HAP-1 (cell line): Measurements from ENCODE around the gene DUOXA1.
A peak's percentile ranks its signal among the peaks of the same experiment; 100 is the strongest.
"Not testable (repeated sequence)": the region's sequence is repeated elsewhere in the genome, so short reads cannot be mapped to it uniquely, and the experiment has no call there.

Experiments used
- DNase-seq, 2 experiments: peaks; one replicate each; pipeline ENCODE4 v3.0.0-alpha.2; 2016 to 2020; ENCODE audit warnings: low spot score in 2 of 2
- H3K27me3 ChIP-seq: fragments of 250-450 bp; sonication (Bioruptor Pico); 2 replicates; pipeline ENCODE4 v1.5.1; 2020; ENCODE audit warnings: low read depth, mild to moderate bottlenecking, moderate library complexity
- H3K36me3 ChIP-seq: fragments of 250-450 bp; sonication (Bioruptor Pico); replicated peaks from 2 replicates; pipeline ENCODE4 v1.5.1; 2020; ENCODE audit warnings: mild to moderate bottlenecking
- H3K4me1 ChIP-seq: fragments of 250-450 bp; sonication (Bioruptor Pico); 2 replicates; pipeline ENCODE4 v1.5.1; 2020; ENCODE audit warnings: mild to moderate bottlenecking
- H3K4me3 ChIP-seq: fragments of 250-450 bp; sonication (Bioruptor Pico); 2 replicates; pipeline ENCODE4 v1.5.1; 2020; ENCODE audit warnings: mild to moderate bottlenecking, moderate library complexity
- H3K9me3 ChIP-seq: fragments of 250-450 bp; sonication (Bioruptor Pico); 2 replicates; pipeline ENCODE4 v1.5.1; 2020; ENCODE audit warnings: mild to moderate bottlenecking, moderate library complexity
- in situ Hi-C: fragments of 300-500 bp; cut with MboI; formaldehyde crosslinking; loops from 3 replicates; pipeline ENCODE4 v1.14.3; 2020; ENCODE audit warnings: low sequenced_read_pairs, inconsistent platforms, mixed read lengths

DUOXA1 gene

DNA sequence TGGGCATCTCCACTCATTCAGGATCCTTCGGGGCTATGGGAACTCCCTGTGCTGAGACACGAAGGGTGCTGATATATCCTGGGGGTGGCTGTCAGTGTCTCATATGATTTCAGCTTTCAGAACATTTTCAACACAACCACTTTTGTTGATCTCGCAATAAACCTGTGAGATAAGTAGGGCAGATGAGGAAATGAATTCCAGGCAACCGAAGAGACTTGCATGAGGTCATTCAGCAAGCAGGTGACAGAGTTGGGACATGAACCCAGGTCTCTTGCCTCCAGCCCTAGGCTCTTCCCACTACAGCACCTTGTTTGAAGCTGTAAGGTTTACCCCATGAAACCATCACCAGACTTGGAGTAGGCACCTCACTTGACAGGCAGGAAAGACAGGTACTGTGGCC, 16.7 kb upstream of the DUOXA1 start:
- Histone ChIP-seq H3K4me1 (no peaks in the 10 kb centered on the region), H3K9me3 (no peaks in the 10 kb centered on the region), H3K27me3 (no peaks in the 10 kb centered on the region), H3K4me3 (no peak overlapping the region), H3K36me3 (no peaks in the 10 kb centered on the region)
- in situ Hi-C loops: no loop called here
- DNase-seq: no peak

DNA sequence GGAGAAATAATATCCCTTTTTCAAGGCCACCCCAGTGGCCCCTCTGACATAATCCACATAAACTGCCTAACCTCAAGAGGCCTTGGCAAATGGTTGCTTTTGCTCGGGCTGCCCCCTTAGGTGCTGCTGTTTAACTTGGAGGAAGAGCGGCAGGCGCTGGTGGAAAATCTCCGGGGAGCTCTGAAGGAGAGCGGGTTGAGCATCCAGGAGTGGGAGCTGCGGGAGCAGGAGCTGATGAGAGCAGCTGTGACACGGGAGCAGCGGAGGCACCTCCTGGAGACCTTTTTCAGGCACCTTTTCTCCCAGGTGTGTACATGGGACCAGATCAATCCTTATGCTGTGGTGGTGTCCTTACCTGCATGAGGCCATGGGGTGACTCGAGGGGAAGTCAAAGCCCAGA, 15.1 kb upstream of the DUOXA1 start:
- no peak for DNase-seq
- H3K27me3 ChIP-seq: no peaks in the 10 kb centered on the region
- in situ Hi-C loops: no loop called here
- H3K4me3 ChIP-seq: no peak overlapping the region
- H3K9me3 ChIP-seq: no peaks in the 10 kb centered on the region
- peaks cover 5% of the 10 kb centered on the region for H3K4me1 ChIP-seq
- H3K36me3 ChIP-seq: no peaks in the 10 kb centered on the region

DNA sequence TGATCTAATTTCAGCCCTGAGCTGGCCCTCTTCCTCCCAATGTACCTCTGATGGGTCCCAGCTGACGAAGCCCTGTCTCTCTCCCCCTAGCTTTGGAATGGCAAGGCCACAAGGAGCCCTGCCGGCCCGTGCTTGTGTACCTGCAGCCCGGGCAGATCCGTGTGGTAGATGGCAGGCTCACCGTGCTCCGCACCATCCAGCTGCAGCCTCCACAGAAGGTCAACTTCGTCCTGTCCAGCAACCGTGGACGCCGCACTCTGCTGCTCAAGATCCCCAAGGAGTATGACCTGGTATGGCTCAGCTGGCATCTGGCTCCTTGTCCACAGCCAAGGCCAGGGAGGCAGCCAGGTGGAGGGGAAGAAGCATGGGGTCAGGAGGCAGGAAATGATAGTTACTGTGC, 14.3 kb upstream of the DUOXA1 start:
- no peak overlapping the region for H3K4me3 ChIP-seq
- H3K4me1 ChIP-seq: peaks cover 5% of the 10 kb centered on the region
- DNase-seq: no peak
- H3K36me3 ChIP-seq: no peaks in the 10 kb centered on the region
- no peaks in the 10 kb centered on the region for H3K9me3 ChIP-seq
- in situ Hi-C loops: no loop called here
- H3K27me3 ChIP-seq: no peaks in the 10 kb centered on the region

DNA sequence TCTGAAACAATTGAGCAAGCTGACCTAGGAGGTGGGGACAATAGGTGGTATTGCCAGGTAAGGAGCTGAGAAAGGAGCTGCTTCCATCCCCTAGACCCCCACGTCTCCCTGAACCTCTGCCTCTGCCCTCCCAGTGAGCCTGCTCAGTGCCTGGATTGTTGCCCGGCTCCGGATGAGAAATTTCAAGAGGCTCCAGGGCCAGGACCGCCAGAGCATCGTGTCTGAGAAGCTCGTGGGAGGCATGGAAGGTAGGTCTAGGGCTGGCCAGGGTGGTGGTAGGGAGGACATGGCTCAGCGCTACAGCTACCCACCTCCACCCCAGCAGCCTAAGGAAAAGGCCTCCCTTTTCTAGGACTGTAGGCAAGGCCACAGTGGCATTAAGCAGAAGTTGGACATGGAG, 13.4 kb upstream of the DUOXA1 start:
- H3K36me3 ChIP-seq: no peaks in the 10 kb centered on the region
- in situ Hi-C loops: no loop called here
- no peaks in the 10 kb centered on the region for H3K27me3 ChIP-seq
- H3K4me3 ChIP-seq: no peak overlapping the region
- H3K9me3 ChIP-seq: no peaks in the 10 kb centered on the region
- peaks cover 5% of the 10 kb centered on the region for H3K4me1 ChIP-seq
- DNase-seq: no peak

DNA sequence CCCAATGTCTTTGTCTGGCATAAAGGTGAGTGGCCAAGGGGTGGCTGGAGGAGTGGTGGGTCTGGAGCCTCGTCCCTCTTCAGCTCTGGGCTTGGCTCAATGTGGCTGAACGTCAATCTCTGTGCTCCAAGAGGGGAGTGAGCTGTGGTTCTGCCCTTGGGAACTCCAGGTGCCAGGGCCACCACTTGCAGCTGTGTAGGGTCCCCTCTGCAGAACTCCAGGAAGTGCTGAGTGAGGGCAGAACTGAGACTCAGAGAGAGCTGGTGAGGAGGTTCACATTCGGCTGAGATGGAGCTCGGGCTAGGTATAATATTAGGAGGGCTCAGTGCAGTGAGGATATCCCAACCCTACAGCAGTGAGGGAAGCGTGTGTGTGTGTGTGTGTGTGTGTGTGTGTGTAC, 11.7 kb upstream of the DUOXA1 start:
- Histone ChIP-seq H3K4me1 (peaks cover 5% of the 10 kb centered on the region), H3K4me3 (no peak overlapping the region), H3K36me3 (no peaks in the 10 kb centered on the region), H3K27me3 (no peaks in the 10 kb centered on the region), H3K9me3 (no peaks in the 10 kb centered on the region)
- DNase-seq: no peak
- in situ Hi-C loops: no loop called here

DNA sequence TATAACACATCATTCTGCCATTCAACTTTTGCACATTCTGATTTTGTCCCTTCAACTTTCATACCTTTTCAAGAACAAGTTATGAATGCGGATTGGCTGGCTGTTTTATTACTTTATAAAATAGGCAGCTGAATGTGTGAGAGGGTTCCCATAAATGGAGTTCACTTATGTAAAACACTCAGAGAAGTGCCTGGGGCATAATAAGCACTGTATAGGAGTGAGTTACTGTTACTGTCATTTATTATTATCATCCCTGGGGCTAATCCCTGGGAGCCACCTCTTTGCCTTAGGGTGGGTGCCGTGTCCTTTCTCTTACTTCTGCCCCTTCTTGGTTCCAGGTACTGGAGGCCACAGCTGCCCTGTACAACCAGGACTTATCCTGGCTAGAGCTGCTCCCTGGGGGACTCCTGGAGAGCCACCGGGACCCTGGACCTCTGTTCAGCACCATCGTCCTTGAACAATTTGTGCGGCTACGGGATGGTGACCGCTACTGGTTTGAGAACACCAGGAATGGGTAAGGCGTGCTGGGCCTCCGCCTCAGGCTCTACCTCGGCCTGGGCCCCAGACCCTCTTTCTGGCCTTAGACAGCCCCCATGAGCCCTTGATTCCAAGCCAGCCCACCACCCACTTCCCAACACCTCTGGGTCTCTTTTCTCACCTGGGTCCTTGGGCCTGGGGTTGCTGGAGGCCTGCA, 11.0 kb upstream of the DUOXA1 start:
- in situ Hi-C loops: no loop called here
- no peaks in the 10 kb centered on the region for H3K27me3 ChIP-seq
- H3K4me1 ChIP-seq: peaks cover 5% of the 10 kb centered on the region
- DNase-seq: peak; percentile 24 to 37
- H3K4me3 ChIP-seq: no peak overlapping the region
- H3K9me3 ChIP-seq: no peaks in the 10 kb centered on the region
- H3K36me3 ChIP-seq: no peaks in the 10 kb centered on the region

DNA sequence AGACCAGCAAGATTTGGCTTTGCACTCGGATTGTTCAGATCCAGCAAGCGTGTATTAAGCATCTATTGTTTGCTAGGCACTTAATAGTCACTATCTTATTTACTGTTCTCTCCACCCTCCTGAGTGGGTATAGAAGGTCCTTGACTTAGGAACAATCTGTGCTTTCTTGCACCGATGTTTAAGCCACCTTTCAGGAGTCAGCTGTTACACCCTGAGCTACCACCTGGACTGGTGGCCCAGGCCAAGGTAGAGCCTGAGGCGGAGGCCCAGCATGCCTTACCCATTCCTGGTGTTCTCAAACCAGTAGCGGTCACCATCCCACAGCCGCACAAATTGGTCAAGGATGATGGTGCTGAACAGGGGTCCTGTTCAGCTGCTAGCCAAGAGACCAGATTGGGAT, 10.1 kb upstream of the DUOXA1 start:
- DNase-seq: no peak
- in situ Hi-C loops: no loop called here
- H3K4me1 ChIP-seq: peaks cover 5% of the 10 kb centered on the region
- H3K4me3 ChIP-seq: no peak overlapping the region
- no peaks in the 10 kb centered on the region for H3K9me3 ChIP-seq
- no peaks in the 10 kb centered on the region for H3K27me3 ChIP-seq
- H3K36me3 ChIP-seq: no peaks in the 10 kb centered on the region

DNA sequence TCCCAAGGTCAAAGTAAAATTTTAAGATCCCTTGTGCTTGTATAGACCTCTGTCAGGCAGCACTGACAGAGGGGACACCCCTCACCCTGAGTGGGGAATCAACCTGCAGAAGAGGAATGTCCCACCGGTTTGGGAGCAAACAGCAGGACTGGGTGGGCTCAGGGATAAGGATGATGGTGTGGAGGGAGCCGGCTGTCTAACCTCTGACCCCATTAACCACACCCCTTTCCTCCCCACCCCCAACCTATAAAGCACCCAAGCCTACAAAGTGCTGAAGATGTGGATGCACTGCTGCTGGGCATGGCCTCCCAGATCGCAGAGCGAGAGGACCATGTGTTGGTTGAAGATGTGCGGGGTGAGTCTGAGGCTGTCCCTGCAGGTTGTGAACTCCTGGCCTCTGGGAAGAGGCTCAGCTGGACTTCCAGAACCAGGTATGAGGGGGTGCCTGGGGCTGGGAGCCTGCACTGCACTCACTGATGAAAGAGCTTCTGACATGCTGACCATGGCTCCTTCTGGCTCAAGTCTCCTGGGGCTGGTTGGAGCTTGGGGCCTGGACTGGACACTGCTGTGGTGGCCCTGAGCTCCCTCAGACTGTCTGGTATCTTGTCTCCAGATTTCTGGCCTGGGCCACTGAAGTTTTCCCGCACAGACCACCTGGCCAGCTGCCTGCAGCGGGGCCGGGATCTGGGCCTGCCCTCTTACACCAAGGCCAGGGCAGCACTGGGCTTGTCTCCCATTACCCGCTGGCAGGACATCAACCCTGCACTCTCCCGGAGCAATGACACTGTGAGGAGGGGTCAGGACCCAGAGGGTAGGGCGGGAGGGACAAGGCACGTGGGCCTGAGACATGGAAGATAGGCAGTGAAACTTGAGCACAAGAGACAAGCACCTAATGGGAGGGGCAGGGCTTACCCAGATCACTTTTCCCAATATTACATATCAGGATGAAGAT, 9.4 kb upstream of the DUOXA1 start:
- Histone ChIP-seq H3K4me1 (peaks cover 5% of the 10 kb centered on the region), H3K36me3 (no peaks in the 10 kb centered on the region), H3K9me3 (no peaks in the 10 kb centered on the region), H3K4me3 (no peak overlapping the region), H3K27me3 (no peaks in the 10 kb centered on the region)
- no peak for DNase-seq
- in situ Hi-C loops: no loop called here

DNA sequence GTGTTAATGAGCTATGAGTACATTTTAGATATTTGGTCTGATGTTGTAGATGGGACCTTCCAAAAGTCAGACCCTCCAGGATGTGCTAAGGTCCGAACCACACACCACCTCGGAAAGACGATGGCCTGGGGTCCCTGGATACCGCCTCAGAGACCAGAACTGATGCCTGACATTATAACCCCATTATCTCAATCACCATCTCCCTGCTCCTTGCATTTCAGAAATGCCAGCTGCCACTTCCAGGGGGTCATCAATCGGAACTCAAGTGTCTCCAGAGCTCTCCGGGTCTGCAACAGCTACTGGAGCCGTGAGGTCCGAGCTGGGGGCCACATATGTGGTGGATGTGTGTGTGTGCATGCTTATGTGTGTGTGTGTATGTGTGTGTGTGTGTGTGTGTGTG, 8.0 kb upstream of the DUOXA1 start:
- in situ Hi-C loops: no loop called here
- Histone ChIP-seq H3K9me3 (no peaks in the 10 kb centered on the region), H3K36me3 (no peaks in the 10 kb centered on the region), H3K4me1 (peaks cover 5% of the 10 kb centered on the region), H3K27me3 (no peaks in the 10 kb centered on the region), H3K4me3 (no peak overlapping the region)
- DNase-seq: no peak

DNA sequence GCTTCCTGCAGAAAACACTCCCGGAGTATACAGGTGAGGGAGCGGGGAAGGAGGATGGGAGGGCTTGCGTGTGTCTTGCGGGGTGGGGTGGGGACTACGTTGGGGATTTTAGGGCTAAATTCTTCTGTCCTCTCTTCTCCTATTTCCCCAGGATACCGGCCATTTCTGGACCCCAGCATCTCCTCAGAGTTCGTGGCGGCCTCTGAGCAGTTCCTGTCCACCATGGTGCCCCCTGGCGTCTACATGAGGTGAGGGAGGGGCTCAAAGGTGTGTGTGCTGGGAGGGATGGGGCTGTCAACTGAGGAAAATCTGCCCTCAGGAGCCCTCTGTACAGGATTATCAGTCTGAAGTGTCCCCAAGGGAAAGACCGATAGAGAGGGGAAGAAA, 6.7 kb upstream of the DUOXA1 start:
- Histone ChIP-seq H3K4me3 (no peak overlapping the region), H3K27me3 (no peaks in the 10 kb centered on the region), H3K4me1 (peaks cover 5% of the 10 kb centered on the region), H3K36me3 (no peaks in the 10 kb centered on the region), H3K9me3 (no peaks in the 10 kb centered on the region)
- in situ Hi-C loops: no loop called here
- DNase-seq: no peak

DNA sequence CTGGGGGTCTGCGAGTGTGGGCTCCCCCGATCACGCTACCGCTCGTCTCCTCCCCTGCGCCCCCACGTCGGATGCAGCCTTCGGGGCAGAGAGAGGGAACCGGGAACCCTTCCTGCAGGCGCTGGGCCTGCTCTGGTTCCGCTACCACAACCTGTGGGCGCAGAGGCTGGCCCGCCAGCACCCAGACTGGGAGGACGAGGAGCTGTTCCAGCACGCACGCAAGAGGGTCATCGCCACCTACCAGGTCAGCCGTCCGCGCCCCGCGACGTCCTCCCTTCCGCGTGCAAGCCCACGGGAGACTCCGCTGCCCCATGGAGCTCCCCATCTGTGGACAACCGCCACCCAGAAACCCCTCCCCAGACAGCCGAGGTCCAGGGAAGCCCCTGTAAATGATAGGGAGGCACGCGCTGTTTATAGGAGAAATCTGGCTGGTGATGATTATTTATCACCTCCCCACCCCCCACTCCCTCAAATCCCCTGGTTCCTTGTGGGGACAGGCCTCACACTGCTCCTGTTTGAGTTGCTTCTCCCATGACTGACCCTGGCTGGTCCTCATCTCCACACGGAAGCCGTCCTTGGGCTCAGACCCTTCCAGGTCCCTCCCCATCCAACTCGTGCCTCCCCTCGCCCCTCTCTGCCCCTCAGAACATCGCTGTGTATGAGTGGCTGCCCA, 6.2 kb upstream of the DUOXA1 start:
- H3K27me3 ChIP-seq, H3K36me3 ChIP-seq, H3K4me3 ChIP-seq, DNase-seq, H3K9me3 ChIP-seq, in situ Hi-C loops, H3K4me1 ChIP-seq: not testable (repeated sequence)

DNA sequence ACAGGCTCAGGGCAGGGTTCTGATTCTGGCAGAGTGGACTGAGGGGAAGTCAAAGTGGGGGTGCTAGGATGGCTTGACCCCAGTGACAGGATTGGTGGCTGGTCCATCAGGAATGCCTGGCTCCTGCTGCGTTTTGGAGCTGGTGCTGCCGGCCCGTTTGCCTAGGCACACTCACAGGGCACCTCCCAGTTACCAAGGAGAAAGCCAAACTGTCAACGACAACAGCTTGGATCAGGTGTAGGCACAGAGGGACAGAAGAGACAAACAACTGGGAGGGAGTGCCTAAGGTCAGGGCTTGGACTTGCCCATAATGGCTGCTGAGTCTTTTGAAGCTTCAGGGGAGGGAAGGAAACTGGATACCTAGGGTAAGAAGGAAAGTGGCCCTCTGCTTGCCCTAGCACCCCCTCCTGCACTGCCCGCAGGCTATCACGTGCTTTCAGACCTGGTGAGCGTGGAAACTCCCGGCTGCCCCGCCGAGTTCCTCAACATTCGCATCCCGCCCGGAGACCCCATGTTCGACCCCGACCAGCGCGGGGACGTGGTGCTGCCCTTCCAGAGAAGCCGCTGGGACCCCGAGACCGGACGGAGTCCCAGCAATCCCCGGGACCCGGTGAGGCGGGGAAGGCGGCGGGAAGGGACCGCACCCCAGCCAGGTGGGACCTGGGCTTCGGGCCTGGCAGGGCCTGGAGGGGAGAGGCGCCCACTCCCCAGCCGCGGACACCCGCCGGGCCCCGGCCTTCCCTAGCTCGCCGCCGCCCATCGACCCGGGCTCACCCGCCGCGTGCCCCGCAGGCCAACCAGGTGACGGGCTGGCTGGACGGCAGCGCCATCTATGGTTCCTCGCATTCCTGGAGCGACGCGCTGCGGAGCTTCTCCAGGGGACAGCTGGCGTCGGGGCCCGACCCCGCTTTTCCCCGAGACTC, 5.3 kb upstream of the DUOXA1 start:
- Histone ChIP-seq H3K4me3 (no peak overlapping the region), H3K9me3 (no peaks in the 10 kb centered on the region), H3K4me1 (no peaks in the 10 kb centered on the region; the same call in 1 of the 2 replicates), H3K27me3 (no peaks in the 10 kb centered on the region), H3K36me3 (no peaks in the 10 kb centered on the region)
- DNase-seq: no peak
- in situ Hi-C loops: no loop called here

DNA sequence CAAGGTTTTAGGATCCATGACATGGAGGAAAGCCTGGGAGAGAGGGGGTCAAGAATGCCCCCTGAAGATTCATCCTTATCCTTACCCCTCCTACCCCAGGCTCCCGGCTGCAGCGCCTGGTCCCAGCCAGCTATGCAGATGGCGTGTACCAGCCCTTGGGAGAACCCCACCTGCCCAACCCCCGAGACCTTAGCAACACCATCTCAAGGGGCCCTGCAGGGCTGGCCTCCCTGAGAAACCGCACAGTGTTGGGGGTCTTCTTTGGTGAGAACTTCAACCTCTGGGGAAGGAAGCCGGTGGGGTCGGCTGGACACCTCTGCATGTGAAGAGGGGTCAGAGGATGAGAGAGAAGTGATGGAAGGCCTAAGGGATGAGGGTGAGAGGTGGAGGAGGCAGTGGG, 4.4 kb upstream of the DUOXA1 start:
- no peak overlapping the region for H3K4me3 ChIP-seq
- in situ Hi-C loops: no loop called here
- H3K27me3 ChIP-seq: no peaks in the 10 kb centered on the region
- no peaks in the 10 kb centered on the region for H3K4me1 ChIP-seq
- H3K36me3 ChIP-seq: no peaks in the 10 kb centered on the region
- no peak for DNase-seq
- no peaks in the 10 kb centered on the region for H3K9me3 ChIP-seq
